ENCODE results near the gene SCAPER.

SCAPER gene

GRCh38 chr15:76386926-76387325 lies 518.2 kb downstream of the SCAPER start:
- no peaks in the 10 kb centered on the region for H3K4me1 Mint-ChIP-seq
- peaks cover 3% of the 10 kb centered on the region for H3K27me3 Mint-ChIP-seq (ENCODE audit: low read depth, poor library complexity)
- no peak for TF ChIP-seq CTCF (IDR thresholded peaks at IDR 0.05)
- H3K36me3 Mint-ChIP-seq (ENCODE audit: low read depth), result peaks cover 5% of the 10 kb centered on the region
- H3K27ac Mint-ChIP-seq, result no peak overlapping the region
- H3K9me3 Mint-ChIP-seq, result no peaks in the 10 kb centered on the region
- no peak overlapping the region for H3K4me3 Mint-ChIP-seq
- no peak for DNase-seq

GRCh38 chr15:76386178-76386577 lies 519.0 kb downstream of the SCAPER start:
- Mint-ChIP-seq H3K9me3 (no peaks in the 10 kb centered on the region), H3K36me3 (ENCODE audit: low read depth) (peaks cover 5% of the 10 kb centered on the region), H3K27ac (no peak overlapping the region), H3K4me1 (no peaks in the 10 kb centered on the region), H3K4me3 (no peak overlapping the region), H3K27me3 (ENCODE audit: low read depth, poor library complexity) (peaks cover 3% of the 10 kb centered on the region)
- DNase-seq, result no peak
- TF ChIP-seq CTCF (IDR thresholded peaks at IDR 0.05), result no peak

- Mint-ChIP-seq H3K4me3 (no peak overlapping the region), H3K4me1 (no peaks in the 10 kb centered on the region), H3K9me3 (no peaks in the 10 kb centered on the region), H3K27me3 (ENCODE audit: low read depth, poor library complexity) (peaks cover 3% of the 10 kb centered on the region), H3K36me3 (ENCODE audit: low read depth) (peaks cover 5% of the 10 kb centered on the region), H3K27ac (no peak overlapping the region)
- TF ChIP-seq CTCF (IDR thresholded peaks at IDR 0.05), result no peak
- DNase-seq, result no peak
These were observed 520.7 kb downstream of the SCAPER start for GRCh38 chr15:76384409-76384808.

- peaks cover 3% of the 10 kb centered on the region for H3K4me1 Mint-ChIP-seq
- no peak overlapping the region for H3K27ac Mint-ChIP-seq
These were observed 522.0 kb downstream of the SCAPER start for GRCh38 chr15:76382987-76383728.

GRCh38 chr15:76381366-76381765 lies 523.8 kb downstream of the SCAPER start:
- Mint-ChIP-seq H3K27ac (no peak overlapping the region), H3K36me3 (ENCODE audit: low read depth) (no peaks in the 10 kb centered on the region), H3K4me1 (peaks cover 19% of the 10 kb centered on the region), H3K4me3 (no peak overlapping the region), H3K27me3 (ENCODE audit: low read depth, poor library complexity) (peaks cover 3% of the 10 kb centered on the region), H3K9me3 (no peaks in the 10 kb centered on the region)
- no peak for DNase-seq
- TF ChIP-seq CTCF (IDR thresholded peaks at IDR 0.05), result no peak

More at GRCh38 chr15:76382987-76383728, 522.0 kb downstream of the SCAPER start:
- no peak overlapping the region for H3K4me3 Mint-ChIP-seq
- no peak for DNase-seq
- H3K27me3 Mint-ChIP-seq (ENCODE audit: low read depth, poor library complexity), result peaks cover 3% of the 10 kb centered on the region
- H3K36me3 Mint-ChIP-seq (ENCODE audit: low read depth), result no peaks in the 10 kb centered on the region
- no peaks in the 10 kb centered on the region for H3K9me3 Mint-ChIP-seq
- TF ChIP-seq CTCF (IDR thresholded peaks at IDR 0.05), result no peak

GRCh38 chr15:76380249-76380648 lies 524.9 kb downstream of the SCAPER start:
- Mint-ChIP-seq H3K4me1 (peaks cover 24% of the 10 kb centered on the region), H3K4me3 (no peak overlapping the region), H3K27me3 (ENCODE audit: low read depth, poor library complexity) (peaks cover 3% of the 10 kb centered on the region), H3K9me3 (no peaks in the 10 kb centered on the region), H3K27ac (no peak overlapping the region), H3K36me3 (ENCODE audit: low read depth) (no peaks in the 10 kb centered on the region)
- TF ChIP-seq CTCF (IDR thresholded peaks at IDR 0.05), result no peak
- no peak for DNase-seq
